Type B pancreatic cell (in vitro differentiated cells): Measurements from ENCODE around the gene NPB. TPM values are rescaled to one million over a fixed set of nuclear protein-coding genes. Genes with fewer than 3 reads are reported as not detected.

ENCODE experiments used
- DNase-seq: peaks from one replicate; pipeline ENCODE4 v3.0.0; 2021; ENCODE audit warnings: mixed read lengths; ENCODE audit not compliant: unreplicated experiment; ENCODE audit errors: extremely low spot score
- H3K27ac Mint-ChIP-seq: 2 replicates; pipeline ENCODE4 v1.8.0; 2021; ENCODE audit warnings: mild to moderate bottlenecking, mixed read lengths
- H3K27me3 Mint-ChIP-seq: 2 replicates; pipeline ENCODE4 v1.8.0; 2021; ENCODE audit warnings: mixed read lengths
- H3K36me3 Mint-ChIP-seq: 2 replicates; pipeline ENCODE4 v1.8.0; 2021; ENCODE audit warnings: mixed read lengths
- H3K4me1 Mint-ChIP-seq: one replicate; pipeline ENCODE4 v1.8.0; 2021; ENCODE audit warnings: mixed read lengths; ENCODE audit not compliant: unreplicated experiment
- H3K4me3 Mint-ChIP-seq: 2 replicates; pipeline ENCODE4 v1.8.0; 2021; ENCODE audit warnings: mild to moderate bottlenecking, mixed read lengths
- H3K9me3 Mint-ChIP-seq: 2 replicates; pipeline ENCODE4 v1.8.0; 2021; ENCODE audit warnings: mixed read lengths
- CTCF ChIP-seq: fragments of 200-600 bp; sonication (generic); conservative IDR thresholded peaks from 2 replicates; pipeline ENCODE4 v1.5.0; 2021; ENCODE audit warnings: antibody characterized with exemption, mild to moderate bottlenecking
- total RNA-seq: library from RNA; stranded (reverse); gene quantifications from 2 replicates; pipeline ENCODE4 v1.2.1, GENCODE V29; 2021; ENCODE audit warnings: low replicate concordance

NPB gene
- total RNA-seq, 1 donor from 2014 or later, result 2.5 TPM

GRCh38 chr17:81869221-81870130, 32.6 kb upstream of the NPB start:
- Mint-ChIP-seq H3K27me3 (no peaks in the 10 kb centered on the region), H3K9me3 (no peaks in the 10 kb centered on the region), H3K27ac (peak overlapping the region; percentile 90), H3K36me3 (no peaks in the 10 kb centered on the region), H3K4me1 (peaks cover 11% of the 10 kb centered on the region), H3K4me3 (peak overlapping the region; percentile 89)
- no peak for DNase-seq
- peak; percentile 96 for TF ChIP-seq CTCF

GRCh38 chr17:81870131-81870980, 31.7 kb upstream of the NPB start:
- peaks cover 11% of the 10 kb centered on the region for H3K4me1 Mint-ChIP-seq
- peak overlapping the region; percentile 89 for H3K4me3 Mint-ChIP-seq
- H3K9me3 Mint-ChIP-seq, result no peaks in the 10 kb centered on the region
- peak overlapping the region; percentile 89 for H3K27ac Mint-ChIP-seq
- H3K27me3 Mint-ChIP-seq, result no peaks in the 10 kb centered on the region
- no peak for DNase-seq
- no peak for TF ChIP-seq CTCF
- H3K36me3 Mint-ChIP-seq, result no peaks in the 10 kb centered on the region

- H3K27me3 Mint-ChIP-seq, result no peaks in the 10 kb centered on the region
Measured at GRCh38 chr17:81870981-81871386, 31.1 kb upstream of the NPB start, which contains the start of gene ARHGDIA. ARHGDIA (minus strand) TSS chr17:81871337; CDS start chr17:81869930, 1,407 bp downstream.

GRCh38 chr17:81871387-81872230, 30.4 kb upstream of the NPB start:
- Mint-ChIP-seq H3K27ac (peak overlapping the region; percentile 90), H3K9me3 (no peaks in the 10 kb centered on the region), H3K36me3 (no peaks in the 10 kb centered on the region), H3K4me1 (peaks cover 11% of the 10 kb centered on the region), H3K4me3 (peak overlapping the region; percentile 89), H3K27me3 (no peaks in the 10 kb centered on the region)
- TF ChIP-seq CTCF, result peak; percentile 27
- peak; percentile 95 for DNase-seq

More at GRCh38 chr17:81870981-81871386, 31.1 kb upstream of the NPB start, which contains the start of gene ARHGDIA:
- no peak for TF ChIP-seq CTCF
- Mint-ChIP-seq H3K4me3 (peak within 1 kb of the TSS; percentile 89), H3K36me3 (no peaks in the 10 kb centered on the region), H3K4me1 (peaks cover 11% of the 10 kb centered on the region), H3K27ac (peak within 1 kb of the TSS; percentile 90), H3K9me3 (no peaks in the 10 kb centered on the region)
- DNase-seq, result no peak

- peak overlapping the region; percentile 66 for H3K27ac Mint-ChIP-seq
- H3K4me1 Mint-ChIP-seq, result no peaks in the 10 kb centered on the region
- no peak overlapping the region for H3K4me3 Mint-ChIP-seq
- H3K9me3 Mint-ChIP-seq, result no peaks in the 10 kb centered on the region
- peaks cover 9% of the 10 kb centered on the region for H3K36me3 Mint-ChIP-seq
- DNase-seq, result no peak
- no peak for TF ChIP-seq CTCF
- no peaks in the 10 kb centered on the region for H3K27me3 Mint-ChIP-seq
Measured at GRCh38 chr17:81877569-81877968, 24.5 kb upstream of the NPB start.
